NCI-H146 treated with DMSO at 0.1 percent for 48 hours (cell line): ENCODE measurements around the gene HOXC5.

Experiments
- DNase-seq: peaks from one replicate; lab custom pipeline; 2025; ENCODE audit not compliant: unreplicated experiment; lab: John Stamatoyannopoulos, UW

HOXC5 gene

DNA sequence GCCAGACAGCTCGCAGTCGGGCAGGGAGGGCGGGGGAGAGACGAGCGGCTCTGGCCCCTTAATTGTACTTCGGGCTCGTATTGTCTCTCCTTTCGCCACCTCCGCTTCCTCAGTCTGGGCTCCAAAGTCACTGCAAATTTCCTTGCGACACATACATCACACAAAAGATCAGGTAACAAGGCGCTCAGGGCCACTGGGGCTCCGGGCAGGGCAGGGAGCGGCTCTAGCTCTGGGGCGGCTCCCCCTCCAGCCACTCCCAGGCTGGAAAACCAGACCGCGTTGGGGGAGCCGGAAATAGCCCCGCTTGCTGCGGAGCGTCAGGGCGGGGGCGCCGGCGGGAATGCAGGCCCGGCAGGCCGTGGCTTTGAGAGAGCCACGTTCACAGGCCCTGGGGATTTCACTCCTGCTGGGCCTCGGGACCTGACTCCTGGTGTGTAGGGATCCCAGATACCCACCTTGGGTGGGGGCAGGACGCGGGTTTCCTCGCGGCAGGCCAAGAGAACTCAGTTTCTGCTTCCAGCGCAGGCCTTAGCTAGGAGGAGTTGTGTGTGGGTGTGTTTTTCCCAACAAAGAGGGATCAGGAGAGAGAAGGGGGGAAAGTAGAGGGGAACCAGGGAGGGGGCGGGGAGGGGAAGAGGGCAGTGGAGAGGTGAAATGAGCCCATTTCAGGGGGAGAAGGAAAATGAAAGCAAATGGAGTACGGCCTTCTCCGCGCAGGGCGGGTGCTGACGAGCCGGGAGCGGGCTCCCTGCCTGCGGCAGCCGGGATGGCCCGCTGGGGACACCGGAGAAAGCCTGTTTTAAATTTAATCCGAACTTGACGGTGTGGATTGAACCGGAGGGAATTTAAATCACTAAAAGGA is 37.2 kb upstream of the HOXC5 start:
- DNase-seq, result peak; percentile 3

DNA sequence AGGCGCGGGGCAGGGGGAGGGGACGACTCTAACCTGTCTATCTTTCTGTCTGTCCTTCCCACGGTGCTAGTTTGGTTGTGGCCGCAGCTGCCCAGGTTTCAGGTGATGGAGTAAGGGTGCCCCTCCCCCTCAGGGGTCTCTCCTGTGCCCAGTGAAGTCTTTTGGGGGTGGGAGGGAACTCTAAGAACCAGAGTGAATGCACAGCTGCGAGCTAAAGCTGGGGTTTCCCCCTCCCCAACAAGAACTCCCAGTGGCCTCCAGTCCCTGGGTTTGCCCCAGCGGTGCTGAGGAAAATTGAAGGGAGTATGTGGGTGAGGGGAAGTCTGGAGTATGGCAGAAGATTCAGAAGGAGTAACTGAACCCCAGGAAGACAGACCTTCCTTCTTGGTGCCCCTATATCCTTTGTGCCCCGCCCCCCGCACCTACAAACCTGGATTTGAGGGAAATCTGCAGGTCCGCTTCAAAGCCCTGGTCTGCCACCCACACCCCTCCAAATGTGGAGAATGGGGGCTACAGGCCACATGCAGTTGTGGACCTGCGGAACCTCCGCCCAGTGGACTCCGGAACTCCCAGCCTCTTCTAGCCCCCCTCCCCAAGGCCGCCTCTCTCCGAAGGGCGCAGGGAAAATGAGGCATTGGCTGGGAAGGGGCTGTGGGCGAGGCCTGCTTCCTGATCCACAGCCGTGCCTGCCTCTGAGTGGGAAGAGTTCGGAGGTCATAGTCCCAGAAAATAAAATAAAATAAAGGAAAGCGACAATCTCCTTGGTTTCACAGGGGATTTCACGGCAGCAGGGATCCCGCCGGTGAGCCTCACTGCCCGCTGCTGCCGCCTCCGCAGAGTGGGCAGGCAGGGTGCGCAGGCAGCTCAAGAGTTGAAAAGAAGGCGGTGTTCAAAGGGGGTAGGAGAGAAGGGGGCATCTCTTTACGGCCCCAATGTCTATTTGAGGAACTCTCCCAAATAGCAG is 36.3 kb upstream of the HOXC5 start:
- no peak for DNase-seq

GRCh38 chr12:53997204-53998109 is 35.4 kb upstream of the HOXC5 start:
- no peak for DNase-seq

GRCh38 chr12:53998110-53998899 is 34.5 kb upstream of the HOXC5 start:
- DNase-seq, result no peak

DNA sequence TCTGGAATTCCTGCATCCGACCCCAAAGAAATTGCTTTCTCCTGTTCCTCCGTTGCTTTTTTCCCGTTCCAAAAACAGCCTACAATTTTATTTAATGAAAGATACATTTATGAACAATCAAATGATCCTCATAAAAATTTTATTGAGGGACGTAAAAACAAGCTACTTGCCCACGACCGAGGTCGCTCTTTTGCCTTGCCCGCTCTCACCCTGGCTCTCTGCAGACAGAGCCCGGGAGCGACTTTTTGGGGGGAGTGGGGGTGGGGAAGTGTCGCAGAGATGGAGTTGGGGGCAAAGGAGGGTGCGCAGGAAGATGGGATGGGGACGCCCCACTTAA is 34.0 kb upstream of the HOXC5 start:
- no peak for DNase-seq

DNA sequence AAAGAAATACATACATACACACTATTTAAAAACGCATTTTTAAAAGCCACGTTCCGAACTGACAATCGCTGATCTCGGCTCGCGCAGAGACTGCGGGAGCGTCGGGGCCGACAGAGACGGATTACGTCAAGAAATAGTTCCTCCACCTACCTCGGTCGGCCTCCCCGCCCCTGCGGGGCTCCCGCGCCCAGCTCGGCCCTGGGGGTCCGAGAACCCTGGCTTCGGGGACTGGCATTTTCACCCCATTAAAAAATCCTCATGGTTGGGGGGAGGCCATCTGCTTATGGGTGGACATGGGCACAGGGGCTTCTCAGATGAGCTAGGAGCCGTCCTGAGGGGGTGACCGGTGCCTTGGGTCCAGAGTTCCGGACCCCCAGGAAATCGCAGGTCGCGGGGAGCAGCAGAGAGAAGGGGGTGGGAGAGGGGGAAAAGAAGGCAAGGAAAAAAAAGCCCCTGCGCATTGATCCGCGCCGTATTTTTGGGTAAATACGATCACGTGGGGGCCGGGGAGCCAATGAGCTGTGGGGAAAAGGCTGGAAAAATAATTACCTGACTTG is 33.2 kb upstream of the HOXC5 start:
- DNase-seq, result no peak

DNA sequence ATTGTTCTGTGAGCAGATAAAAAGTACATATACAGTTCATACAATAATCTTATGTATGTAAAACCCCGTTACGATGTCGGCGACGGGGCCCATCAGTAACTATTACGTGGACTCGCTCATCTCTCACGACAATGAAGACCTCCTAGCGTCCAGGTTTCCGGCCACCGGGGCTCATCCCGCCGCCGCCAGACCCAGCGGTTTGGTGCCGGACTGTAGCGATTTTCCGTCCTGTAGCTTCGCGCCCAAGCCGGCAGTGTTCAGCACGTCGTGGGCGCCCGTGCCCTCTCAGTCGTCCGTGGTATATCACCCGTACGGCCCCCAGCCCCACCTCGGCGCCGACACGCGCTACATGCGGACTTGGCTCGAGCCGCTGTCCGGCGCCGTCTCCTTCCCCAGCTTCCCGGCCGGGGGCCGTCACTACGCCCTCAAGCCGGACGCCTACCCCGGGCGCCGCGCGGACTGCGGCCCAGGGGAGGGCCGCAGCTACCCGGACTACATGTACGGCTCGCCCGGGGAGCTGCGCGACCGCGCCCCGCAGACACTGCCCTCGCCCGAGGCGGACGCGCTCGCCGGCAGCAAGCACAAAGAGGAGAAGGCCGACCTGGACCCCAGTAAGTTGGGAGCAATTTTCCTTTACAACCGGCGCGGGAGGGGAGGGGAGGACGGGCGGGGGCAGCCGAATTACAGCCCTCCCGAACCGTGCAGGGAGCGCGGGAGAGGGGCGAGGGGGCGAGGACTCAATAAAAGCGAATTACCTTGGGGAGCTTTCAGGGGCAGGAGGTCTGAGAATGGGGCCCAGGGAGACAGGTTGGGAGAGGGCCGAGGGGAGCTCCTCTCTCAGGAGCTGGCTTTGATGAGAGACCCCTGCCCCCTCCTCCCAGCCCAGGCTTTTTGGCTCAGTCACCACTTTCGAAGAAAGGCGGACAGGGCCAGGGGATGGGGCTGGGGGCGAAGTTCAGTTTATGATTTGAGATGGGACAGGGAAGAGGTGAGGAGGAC is 32.4 kb upstream of the HOXC5 start, which contains the start of gene HOXC9:
Gene HOXC9, plus strand, starts transcription at position 46 of the 999 bp plus-strand sequence. Its CDS starts 28 bp downstream, at position 74.
- DNase-seq, result no peak

GRCh38 chr12:54001283-54002187 is 31.3 kb upstream of the HOXC5 start:
- no peak for DNase-seq

GRCh38 chr12:54002278-54002914 is 30.5 kb upstream of the HOXC5 start:
- DNase-seq, result no peak

DNA sequence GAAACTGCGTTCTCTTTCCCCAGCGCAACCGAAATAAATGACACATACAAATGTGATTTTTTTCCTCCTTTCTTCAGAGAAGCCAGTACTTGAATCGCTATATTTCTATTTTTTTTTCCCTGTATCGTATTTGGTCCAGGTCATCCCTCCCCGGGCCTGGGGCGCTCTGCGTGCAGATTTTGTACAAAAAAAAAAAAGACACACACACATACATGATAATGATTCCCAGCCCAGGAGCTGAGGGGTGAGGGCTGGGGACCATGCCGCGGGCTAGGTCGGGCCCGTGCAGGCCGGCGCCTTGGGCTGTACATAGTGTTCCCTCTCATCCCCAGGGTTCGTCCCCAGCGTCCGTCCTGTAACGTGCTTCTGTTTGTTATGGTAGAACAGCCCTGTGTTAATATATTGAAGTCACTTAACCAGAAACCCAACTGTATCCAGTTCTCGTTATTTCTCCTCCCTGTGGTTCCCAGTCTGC is 29.9 kb upstream of the HOXC5 start:
- no peak for DNase-seq

DNA sequence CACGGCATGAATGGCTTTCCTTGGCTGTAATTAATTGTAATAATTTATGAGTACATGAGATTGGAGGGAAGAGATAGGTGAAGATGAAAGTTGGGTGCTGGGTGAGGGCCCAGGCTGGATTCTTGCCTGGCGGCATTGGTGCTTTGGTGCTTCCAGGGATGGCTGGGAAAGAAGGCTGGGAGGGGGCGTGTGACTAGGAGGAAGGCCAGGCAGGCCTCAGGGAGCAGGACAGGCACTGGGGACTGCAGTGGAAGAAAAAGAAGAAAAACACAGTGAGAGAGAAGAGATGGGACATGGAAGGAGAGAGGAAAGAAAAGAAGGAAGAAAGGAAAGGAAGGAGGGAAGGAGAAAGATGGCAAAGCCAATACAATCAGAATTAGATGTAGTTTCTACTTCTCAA is 29.2 kb upstream of the HOXC5 start:
- DNase-seq, result no peak

DNA sequence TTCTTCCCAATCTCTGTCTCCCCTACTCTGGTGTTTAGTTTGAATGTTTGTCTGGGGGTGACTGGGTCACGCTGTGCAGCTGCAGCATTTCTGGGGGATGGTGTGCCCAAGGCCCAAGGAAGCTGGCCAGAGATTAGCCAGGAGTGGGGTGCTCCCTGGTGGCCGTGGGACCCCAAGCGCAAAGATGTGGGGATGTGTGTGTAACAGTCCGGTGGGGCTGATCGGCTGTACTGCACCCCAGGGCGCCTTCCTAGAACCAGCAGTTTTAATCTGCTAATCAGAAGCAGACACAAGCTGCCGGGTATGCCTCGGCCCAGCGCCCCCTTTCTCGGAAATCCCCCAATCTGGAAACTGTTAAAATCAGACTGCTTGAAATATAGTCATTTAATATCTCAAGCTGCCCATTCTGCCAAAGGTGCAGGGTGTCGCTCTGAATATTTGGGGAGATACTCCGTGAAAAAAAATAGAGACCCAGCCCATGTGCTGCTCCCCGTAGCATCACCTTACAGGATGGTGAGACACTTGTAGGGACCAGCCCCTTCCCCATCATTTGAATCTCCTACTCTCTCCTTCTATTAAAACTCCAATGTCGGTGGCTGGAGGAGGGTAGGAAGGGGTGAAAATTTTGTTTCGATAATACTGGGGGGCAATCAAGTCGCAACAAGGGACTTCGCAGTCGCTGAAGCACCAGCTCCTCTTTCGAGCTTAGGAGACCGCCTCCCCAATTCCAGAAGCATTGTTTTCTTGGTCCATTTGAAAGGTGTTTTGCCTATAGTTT is 28.6 kb upstream of the HOXC5 start:
- no peak for DNase-seq

- DNase-seq, result no peak
These were observed 27.9 kb upstream of the HOXC5 start for GRCh38 chr12:54004841-54005530.

GRCh38 chr12:54005531-54005852 is 27.4 kb upstream of the HOXC5 start:
- DNase-seq, result no peak

DNA sequence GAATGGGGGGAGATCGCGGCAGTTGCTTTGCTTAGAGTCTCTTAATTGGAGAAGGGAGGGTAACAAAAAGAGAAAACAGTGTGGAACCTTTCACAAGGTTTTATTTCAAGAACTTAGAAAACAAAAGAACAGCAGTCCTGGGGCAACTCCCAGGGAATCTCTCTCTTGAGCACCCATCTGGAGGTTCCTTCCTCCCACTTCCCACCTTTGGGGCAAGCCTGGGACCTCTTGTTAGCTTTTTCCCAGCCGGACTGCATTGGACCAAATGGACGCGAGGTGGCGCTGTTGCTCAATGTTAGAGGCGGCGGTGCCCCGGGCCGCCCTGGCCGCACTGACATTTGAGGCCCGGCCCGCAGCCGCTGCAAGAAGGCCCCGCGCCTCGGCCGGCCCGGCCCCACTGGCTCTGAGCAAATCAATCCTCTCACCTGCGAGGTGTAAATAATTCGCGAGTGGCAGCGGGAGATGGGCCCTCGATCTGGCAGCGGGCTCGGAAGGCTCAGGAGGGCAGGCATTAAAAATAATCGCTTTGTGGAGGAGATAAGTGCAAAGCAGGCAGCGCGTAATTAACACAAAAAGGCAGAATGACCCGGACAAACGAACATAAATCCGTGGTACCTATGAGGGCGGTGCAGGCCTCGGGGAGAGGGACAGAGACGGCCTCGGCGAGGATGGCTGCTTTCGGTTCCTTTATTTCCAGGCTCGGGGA is 26.8 kb upstream of the HOXC5 start:
- peak; percentile 49 for DNase-seq
